Measurements from ENCODE around the gene P2RX4.

- TF ChIP-seq, protein P1, sequence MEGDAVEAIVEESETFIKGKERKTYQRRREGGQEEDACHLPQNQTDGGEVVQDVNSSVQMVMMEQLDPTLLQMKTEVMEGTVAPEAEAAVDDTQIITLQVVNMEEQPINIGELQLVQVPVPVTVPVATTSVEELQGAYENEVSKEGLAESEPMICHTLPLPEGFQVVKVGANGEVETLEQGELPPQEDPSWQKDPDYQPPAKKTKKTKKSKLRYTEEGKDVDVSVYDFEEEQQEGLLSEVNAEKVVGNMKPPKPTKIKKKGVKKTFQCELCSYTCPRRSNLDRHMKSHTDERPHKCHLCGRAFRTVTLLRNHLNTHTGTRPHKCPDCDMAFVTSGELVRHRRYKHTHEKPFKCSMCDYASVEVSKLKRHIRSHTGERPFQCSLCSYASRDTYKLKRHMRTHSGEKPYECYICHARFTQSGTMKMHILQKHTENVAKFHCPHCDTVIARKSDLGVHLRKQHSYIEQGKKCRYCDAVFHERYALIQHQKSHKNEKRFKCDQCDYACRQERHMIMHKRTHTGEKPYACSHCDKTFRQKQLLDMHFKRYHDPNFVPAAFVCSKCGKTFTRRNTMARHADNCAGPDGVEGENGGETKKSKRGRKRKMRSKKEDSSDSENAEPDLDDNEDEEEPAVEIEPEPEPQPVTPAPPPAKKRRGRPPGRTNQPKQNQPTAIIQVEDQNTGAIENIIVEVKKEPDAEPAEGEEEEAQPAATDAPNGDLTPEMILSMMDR (IDR thresholded peaks at IDR 0.05; ENCODE audit: control extremely low read depth in 1 of 3, insufficient read depth in 1 of 3, low read depth in 1 of 3, low read length in 3 of 3) = no peak
- no peak for TF ChIP-seq EZH2 (IDR thresholded peaks at IDR 0.05; ENCODE audit: low read depth, low read length, severe bottlenecking)
- TF ChIP-seq RAD21 (IDR thresholded peaks at IDR 0.05 in 1 of 2, conservative IDR thresholded peaks at IDR 0.05 in 1 of 2; ENCODE audit: low read depth in 2 of 2, low read length in 2 of 2) = no peak
Measured at GRCh38 chr12:121279071-121279375, 69.1 kb downstream of the P2RX4 start.
